Uterus (tissue), 2 donors: ENCODE data around the gene SOCS6.

Experiments
- CTCF ChIP-seq, 4 experiments: fragments of 200-600 bp in 2 of 4; fragments of 450-650 bp in 2 of 4; sonication (generic) in 2 of 4; IDR thresholded peaks; one replicate each; pipeline ENCODE4 v1.5.1; 2016 to 2019; ENCODE audit warnings: antibody characterized with exemption in 4 of 4, mild to moderate bottlenecking in 2 of 4, moderate library complexity in 1 of 4
- POLR2A ChIP-seq, 2 donors: fragments of 450-650 bp; IDR thresholded peaks; one replicate each; pipeline ENCODE4 v1.6.1; 2016; ENCODE audit warnings: antibody characterized with exemption in 2 of 2, mild to moderate bottlenecking in 1 of 2, moderate library complexity in 1 of 2

GRCh38 chr18:70313640-70314039 is 24.8 kb downstream of the SOCS6 start:
- TF ChIP-seq CTCF (IDR thresholded peaks at IDR 0.05) (no peak), POLR2A (IDR thresholded peaks at IDR 0.05) (no peak)
